Endothelial cell of umbilical vein (primary cell): ENCODE results near the gene MS4A15.

Experiments
- EZH2 ChIP-seq: IDR thresholded peaks from 2 replicates; pipeline ENCODE4 v1.6.1; 2012; ENCODE audit warnings: borderline replicate concordance, low read depth, mild to moderate bottlenecking, moderate library complexity, low read length, inconsistent platforms; ENCODE audit not compliant: severe bottlenecking
- MAX ChIP-seq: IDR thresholded peaks from 2 replicates; pipeline ENCODE4 v1.6.1; 2011; ENCODE audit not compliant: insufficient read depth, insufficient read length
- POLR2A ChIP-seq: IDR thresholded peaks from 2 replicates; pipeline ENCODE4 v1.6.1; 2012; ENCODE audit warnings: low read depth, mild to moderate bottlenecking, control low read depth, low read length
- TF ChIP-seq, protein P1 (sequence below), 2 donors: IDR thresholded peaks; 1 replicate in 1 of 2; 2 replicates in 1 of 2; pipeline ENCODE4 v1.5.1; 2011; ENCODE audit warnings: low read length in 2 of 2, mild to moderate bottlenecking in 2 of 2, moderate library complexity in 2 of 2, control low read depth in 1 of 2, inconsistent platforms in 1 of 2, low read depth in 1 of 2; ENCODE audit not compliant: insufficient read depth in 1 of 2; ENCODE audit errors: extremely low read depth in 1 of 2

DNA sequence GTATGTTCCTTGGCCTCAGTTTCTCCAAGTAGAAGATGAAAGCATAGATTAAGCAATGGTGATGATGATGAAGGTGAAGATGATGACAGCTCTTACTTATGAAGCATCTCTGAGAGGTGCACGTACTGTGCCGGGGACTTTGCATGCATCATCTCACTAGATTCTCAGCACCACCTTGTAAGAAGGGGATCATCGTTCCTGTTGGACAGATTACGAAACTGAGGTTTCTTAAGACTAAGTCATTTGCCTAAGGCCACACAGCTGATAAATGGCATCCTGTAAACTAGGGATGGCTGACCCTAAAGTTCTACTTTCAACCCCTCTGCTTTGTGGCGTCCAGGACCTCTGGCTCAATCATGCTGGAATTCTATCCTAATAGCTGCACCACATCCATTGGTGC lies 8.7 kb downstream of the MS4A15 start:
- TF ChIP-seq POLR2A (no peak), MAX (no peak), EZH2 (no peak)
- TF ChIP-seq, protein P1, sequence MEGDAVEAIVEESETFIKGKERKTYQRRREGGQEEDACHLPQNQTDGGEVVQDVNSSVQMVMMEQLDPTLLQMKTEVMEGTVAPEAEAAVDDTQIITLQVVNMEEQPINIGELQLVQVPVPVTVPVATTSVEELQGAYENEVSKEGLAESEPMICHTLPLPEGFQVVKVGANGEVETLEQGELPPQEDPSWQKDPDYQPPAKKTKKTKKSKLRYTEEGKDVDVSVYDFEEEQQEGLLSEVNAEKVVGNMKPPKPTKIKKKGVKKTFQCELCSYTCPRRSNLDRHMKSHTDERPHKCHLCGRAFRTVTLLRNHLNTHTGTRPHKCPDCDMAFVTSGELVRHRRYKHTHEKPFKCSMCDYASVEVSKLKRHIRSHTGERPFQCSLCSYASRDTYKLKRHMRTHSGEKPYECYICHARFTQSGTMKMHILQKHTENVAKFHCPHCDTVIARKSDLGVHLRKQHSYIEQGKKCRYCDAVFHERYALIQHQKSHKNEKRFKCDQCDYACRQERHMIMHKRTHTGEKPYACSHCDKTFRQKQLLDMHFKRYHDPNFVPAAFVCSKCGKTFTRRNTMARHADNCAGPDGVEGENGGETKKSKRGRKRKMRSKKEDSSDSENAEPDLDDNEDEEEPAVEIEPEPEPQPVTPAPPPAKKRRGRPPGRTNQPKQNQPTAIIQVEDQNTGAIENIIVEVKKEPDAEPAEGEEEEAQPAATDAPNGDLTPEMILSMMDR (IDR thresholded peaks at IDR 0.05; ENCODE audit: extremely low read depth in 1 of 2, insufficient read depth in 1 of 2, low read depth in 1 of 2, low read length in 2 of 2), result no peak
